Rectal smooth muscle tissue (tissue), 1 donor: ENCODE data around the gene LRRC32.
"Not testable (repeated sequence)": the region's sequence is repeated elsewhere in the genome, so short reads cannot be mapped to it uniquely, and the experiment has no call there.

ENCODE experiments used
- H3K27ac ChIP-seq: one replicate; pipeline ENCODE4 v1.7.0; 2013; ENCODE audit warnings: low read depth, low read length, inconsistent platforms
- H3K27me3 ChIP-seq: one replicate; pipeline ENCODE4 v1.7.0; 2013; ENCODE audit warnings: low read length; ENCODE audit not compliant: control insufficient read depth, insufficient read depth
- H3K36me3 ChIP-seq: one replicate; pipeline ENCODE4 v1.7.0; 2013; ENCODE audit warnings: low read length; ENCODE audit not compliant: control insufficient read depth, insufficient read depth
- H3K4me1 ChIP-seq: one replicate; pipeline ENCODE4 v1.7.0; 2013; ENCODE audit warnings: low read length; ENCODE audit not compliant: control insufficient read depth, insufficient read depth
- H3K4me3 ChIP-seq: one replicate; pipeline ENCODE4 v1.7.0; 2013; ENCODE audit warnings: low read length
- H3K9ac ChIP-seq: one replicate; pipeline ENCODE4 v1.7.0; 2013; ENCODE audit warnings: low read length

LRRC32 gene

DNA sequence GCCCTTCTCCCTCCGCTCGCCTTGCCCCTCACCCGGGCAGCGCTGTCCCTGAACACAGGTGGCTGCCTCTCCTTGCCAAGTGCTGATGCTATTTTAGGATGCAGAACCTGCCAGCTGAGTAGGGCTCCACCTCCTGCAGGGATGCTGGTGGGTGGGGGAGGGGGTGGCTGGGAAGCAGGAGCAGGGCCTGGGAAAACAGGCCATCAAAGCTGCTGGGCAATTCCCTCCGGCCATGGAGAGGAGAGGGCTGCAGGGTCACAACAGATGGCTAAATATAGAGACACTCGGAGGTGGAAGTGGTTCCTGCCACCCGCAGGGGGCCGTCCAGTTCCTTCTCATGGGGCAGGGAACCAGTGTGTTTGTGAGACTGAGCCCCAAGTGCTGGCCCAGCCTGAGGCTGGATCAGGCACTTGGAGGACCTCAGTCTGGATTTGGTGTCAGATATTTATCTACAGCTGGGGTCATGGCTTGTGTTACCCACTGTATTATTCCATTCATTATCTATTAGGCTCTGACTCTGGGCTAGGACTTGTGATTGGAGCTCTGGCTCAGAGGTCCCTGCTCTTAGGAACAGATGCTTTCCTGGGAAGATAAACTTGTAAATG lies 59.6 kb downstream of the LRRC32 start:
- H3K27ac ChIP-seq = no peak overlapping the region
- no peaks in the 10 kb centered on the region for H3K27me3 ChIP-seq
- H3K36me3 ChIP-seq = no peaks in the 10 kb centered on the region
- H3K4me1 ChIP-seq = peaks cover 12% of the 10 kb centered on the region
- H3K4me3 ChIP-seq = no peak overlapping the region
- H3K9ac ChIP-seq = no peak overlapping the region

DNA sequence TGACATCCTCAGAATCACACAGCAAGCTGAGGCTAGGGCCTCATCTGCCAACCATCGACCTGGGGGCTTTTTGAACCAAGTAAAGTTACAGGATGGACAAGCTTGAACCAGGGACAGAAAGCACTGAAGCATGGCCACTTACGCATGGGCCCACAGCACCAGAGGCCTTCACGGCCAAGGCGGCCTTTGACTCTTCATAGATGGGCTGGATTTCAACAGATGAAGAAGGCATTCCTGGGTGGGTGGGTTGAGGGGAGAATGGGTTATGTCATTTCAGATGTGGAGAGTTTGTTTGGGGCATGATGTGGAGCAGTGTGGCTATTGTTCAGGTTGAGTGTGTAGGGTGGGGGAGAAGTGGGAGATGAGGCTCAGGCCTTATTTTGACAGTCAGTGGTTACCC lies 60.2 kb downstream of the LRRC32 start:
- Histone ChIP-seq H3K27me3 (no peaks in the 10 kb centered on the region), H3K27ac (no peak overlapping the region), H3K36me3 (no peaks in the 10 kb centered on the region), H3K4me3 (no peak overlapping the region), H3K9ac (no peak overlapping the region), H3K4me1 (peaks cover 16% of the 10 kb centered on the region)

DNA sequence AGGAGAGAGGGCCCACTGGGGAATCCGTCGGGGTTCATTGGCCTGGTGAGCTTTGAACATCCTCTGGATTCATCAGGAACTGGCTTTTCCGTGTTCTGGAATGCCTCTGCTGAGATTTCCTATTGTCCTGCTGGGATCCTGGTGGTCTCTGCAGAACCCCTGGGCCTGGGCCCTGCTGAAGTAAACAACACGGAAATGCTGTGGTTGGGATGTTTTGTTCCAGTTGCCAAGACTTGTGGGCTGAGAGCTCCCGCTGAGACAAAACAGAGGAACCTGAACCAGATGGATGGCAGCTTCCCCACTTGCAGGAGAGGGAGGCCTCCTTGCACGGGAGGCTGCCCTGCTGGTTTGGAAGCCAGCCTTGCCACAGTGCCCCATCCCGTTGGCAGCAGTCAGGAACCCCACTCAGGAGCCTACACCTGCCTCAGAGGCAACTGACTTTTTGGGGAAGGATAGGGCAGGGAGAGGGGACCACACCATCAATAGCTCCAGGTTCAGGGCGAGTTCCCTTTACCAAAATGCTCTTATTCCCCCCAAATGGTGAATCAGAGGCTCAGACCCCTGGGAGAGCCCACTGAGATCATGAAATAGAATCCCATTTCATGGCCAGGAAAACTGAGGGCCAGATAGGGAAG lies 60.7 kb downstream of the LRRC32 start:
- Histone ChIP-seq H3K27me3 (no peaks in the 10 kb centered on the region), H3K36me3 (no peaks in the 10 kb centered on the region), H3K4me3 (no peak overlapping the region), H3K4me1 (peaks cover 20% of the 10 kb centered on the region), H3K27ac (peak overlapping the region; percentile 66), H3K9ac (no peak overlapping the region)

DNA sequence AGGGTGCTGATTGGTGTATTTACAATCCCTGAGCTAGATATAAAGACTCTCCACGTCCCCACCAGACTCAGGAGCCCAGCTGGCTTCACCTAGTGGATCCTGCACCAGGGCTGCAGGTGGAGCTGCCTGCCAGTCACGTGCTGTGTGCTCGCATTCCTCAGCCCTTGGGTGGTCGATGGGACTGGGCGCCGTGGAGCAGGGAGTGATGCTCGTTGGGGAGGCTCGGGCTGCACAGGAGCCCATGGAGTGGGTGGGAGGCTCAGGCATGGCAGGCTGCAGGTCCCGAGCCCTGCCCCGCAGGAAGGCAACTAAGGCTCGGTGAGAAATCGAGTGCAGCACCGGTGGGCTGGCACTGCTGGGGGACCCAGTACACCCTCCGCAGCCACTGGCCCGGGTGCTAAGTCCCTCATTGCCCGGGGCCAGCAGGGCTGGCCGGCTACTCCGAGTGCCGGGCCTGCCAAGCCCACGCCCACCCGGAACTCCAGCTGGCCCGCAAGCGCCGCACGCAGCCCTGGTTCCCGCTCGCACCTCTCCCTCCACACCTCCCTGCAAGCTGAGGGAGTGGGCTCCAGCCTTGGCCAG lies 61.6 kb downstream of the LRRC32 start:
- H3K27ac ChIP-seq, H3K9ac ChIP-seq, H3K36me3 ChIP-seq, H3K27me3 ChIP-seq, H3K4me3 ChIP-seq: not testable (repeated sequence)
- H3K4me1 ChIP-seq = peaks cover 28% of the 10 kb centered on the region

DNA sequence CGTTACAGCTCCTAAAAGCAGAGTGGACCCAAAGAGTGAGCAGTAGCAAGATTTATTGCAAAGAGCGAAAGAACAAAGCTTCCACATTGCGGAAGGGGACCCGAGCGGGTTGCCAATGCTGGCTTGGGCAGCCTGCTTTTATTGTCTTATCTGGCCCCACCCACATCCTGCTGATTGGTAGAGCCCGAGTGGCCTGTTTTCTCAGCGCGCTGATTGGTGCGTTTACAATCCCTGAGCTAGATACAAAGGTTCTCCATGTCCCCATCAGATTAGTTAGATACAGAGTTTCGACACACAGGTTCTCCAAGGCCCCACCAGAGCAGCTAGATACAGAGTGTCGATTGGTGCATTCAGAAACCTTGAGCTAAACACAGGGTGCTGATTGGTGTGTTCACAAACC lies 62.3 kb downstream of the LRRC32 start:
- not testable (repeated sequence) for H3K27me3 ChIP-seq, H3K9ac ChIP-seq, H3K27ac ChIP-seq, H3K4me3 ChIP-seq, H3K36me3 ChIP-seq
- peaks cover 29% of the 10 kb centered on the region for H3K4me1 ChIP-seq
